ENCODE data around the gene STK39.

Gene STK39

GRCh38 chr2:167937403-167937802 lies 310.0 kb downstream of the STK39 start:
- H3K4me1 ChIP-seq (ENCODE audit: control insufficient read depth, low read length), result no peaks in the 10 kb centered on the region
- no peaks in the 10 kb centered on the region for H3K9me3 ChIP-seq (ENCODE audit: control insufficient read depth, insufficient read depth, low read length)
- no peaks in the 10 kb centered on the region for H3K9me2 ChIP-seq (replicated peaks; ENCODE audit: control insufficient read depth, low read length)
- no peaks in the 10 kb centered on the region for H3K27me3 ChIP-seq (ENCODE audit: control insufficient read depth, low read length)
- TF ChIP-seq, protein P1, sequence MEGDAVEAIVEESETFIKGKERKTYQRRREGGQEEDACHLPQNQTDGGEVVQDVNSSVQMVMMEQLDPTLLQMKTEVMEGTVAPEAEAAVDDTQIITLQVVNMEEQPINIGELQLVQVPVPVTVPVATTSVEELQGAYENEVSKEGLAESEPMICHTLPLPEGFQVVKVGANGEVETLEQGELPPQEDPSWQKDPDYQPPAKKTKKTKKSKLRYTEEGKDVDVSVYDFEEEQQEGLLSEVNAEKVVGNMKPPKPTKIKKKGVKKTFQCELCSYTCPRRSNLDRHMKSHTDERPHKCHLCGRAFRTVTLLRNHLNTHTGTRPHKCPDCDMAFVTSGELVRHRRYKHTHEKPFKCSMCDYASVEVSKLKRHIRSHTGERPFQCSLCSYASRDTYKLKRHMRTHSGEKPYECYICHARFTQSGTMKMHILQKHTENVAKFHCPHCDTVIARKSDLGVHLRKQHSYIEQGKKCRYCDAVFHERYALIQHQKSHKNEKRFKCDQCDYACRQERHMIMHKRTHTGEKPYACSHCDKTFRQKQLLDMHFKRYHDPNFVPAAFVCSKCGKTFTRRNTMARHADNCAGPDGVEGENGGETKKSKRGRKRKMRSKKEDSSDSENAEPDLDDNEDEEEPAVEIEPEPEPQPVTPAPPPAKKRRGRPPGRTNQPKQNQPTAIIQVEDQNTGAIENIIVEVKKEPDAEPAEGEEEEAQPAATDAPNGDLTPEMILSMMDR (IDR thresholded peaks at IDR 0.05; ENCODE audit: low read depth, low read length, poor library complexity, severe bottlenecking), result no peak
- no peak for TF ChIP-seq EZH2phosphoT487 (IDR thresholded peaks at IDR 0.05; ENCODE audit: borderline replicate concordance, low read length)
- H3K79me2 ChIP-seq (ENCODE audit: control insufficient read depth, low read length), result no peaks in the 10 kb centered on the region
- no peak overlapping the region for H3K27ac ChIP-seq (ENCODE audit: low read depth, low read length)
- H3K4me2 ChIP-seq (ENCODE audit: low read length), result no peak overlapping the region
- no peaks in the 10 kb centered on the region for H4K20me1 ChIP-seq (ENCODE audit: control insufficient read depth, insufficient read depth, low read depth, low read length)
- H3K36me3 ChIP-seq (ENCODE audit: control insufficient read depth, low read length), result no peaks in the 10 kb centered on the region
- no peak overlapping the region for H3K4me3 ChIP-seq (ENCODE audit: low read length)
- H3F3A ChIP-seq (ENCODE audit: control insufficient read depth, insufficient read depth), result no peaks in the 10 kb centered on the region

DNA sequence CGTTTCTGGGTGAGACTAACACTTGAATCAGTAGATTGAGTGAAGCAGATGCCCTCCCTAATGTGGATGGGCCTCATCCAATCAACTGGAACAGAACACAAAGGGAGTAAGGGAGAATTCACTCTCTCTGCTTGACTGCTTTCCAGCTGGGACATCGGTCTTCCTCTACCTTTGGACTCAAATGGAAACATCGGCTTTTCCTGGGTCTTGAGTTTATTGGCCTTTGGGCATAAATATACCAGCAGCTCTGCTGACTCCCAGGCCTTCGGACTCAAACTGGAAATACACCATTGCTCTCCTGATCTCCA lies 311.6 kb downstream of the STK39 start:
- Histone ChIP-seq H3K4me2 (ENCODE audit: low read length) (no peak overlapping the region), H3K9me3 (ENCODE audit: control insufficient read depth, insufficient read depth, low read length) (no peaks in the 10 kb centered on the region), H4K20me1 (ENCODE audit: control insufficient read depth, insufficient read depth, low read depth, low read length) (no peaks in the 10 kb centered on the region), H3K4me1 (ENCODE audit: control insufficient read depth, low read length) (no peaks in the 10 kb centered on the region), H3K27ac (ENCODE audit: low read depth, low read length) (no peak overlapping the region), H3K36me3 (ENCODE audit: control insufficient read depth, low read length) (no peaks in the 10 kb centered on the region), H3K9me2 (replicated peaks; ENCODE audit: control insufficient read depth, low read length) (no peaks in the 10 kb centered on the region), H3K79me2 (ENCODE audit: control insufficient read depth, low read length) (no peaks in the 10 kb centered on the region), H3K27me3 (ENCODE audit: control insufficient read depth, low read length) (no peaks in the 10 kb centered on the region), H3K4me3 (ENCODE audit: low read length) (no peak overlapping the region), H3F3A (ENCODE audit: control insufficient read depth, insufficient read depth) (no peaks in the 10 kb centered on the region)
- TF ChIP-seq, protein P1 (IDR thresholded peaks at IDR 0.05; ENCODE audit: low read depth, low read length, poor library complexity, severe bottlenecking), result no peak
- TF ChIP-seq EZH2phosphoT487 (IDR thresholded peaks at IDR 0.05; ENCODE audit: borderline replicate concordance, low read length), result no peak

- TF ChIP-seq, protein P1 (IDR thresholded peaks at IDR 0.05; ENCODE audit: low read depth, low read length, poor library complexity, severe bottlenecking), result no peak
- TF ChIP-seq EZH2phosphoT487 (IDR thresholded peaks at IDR 0.05; ENCODE audit: borderline replicate concordance, low read length), result no peak
Observed at GRCh38 chr2:167933097-167933814, 314.1 kb downstream of the STK39 start.

More at GRCh38 chr2:167933097-167933814, 314.1 kb downstream of the STK39 start:
- H4K20me1 ChIP-seq (ENCODE audit: control insufficient read depth, insufficient read depth, low read depth, low read length), result no peaks in the 10 kb centered on the region
- no peak overlapping the region for H3K4me3 ChIP-seq (ENCODE audit: low read length)
- H3K79me2 ChIP-seq (ENCODE audit: control insufficient read depth, low read length), result no peaks in the 10 kb centered on the region
- no peak overlapping the region for H3K27ac ChIP-seq (ENCODE audit: low read depth, low read length)
- H3K4me1 ChIP-seq (ENCODE audit: control insufficient read depth, low read length), result no peaks in the 10 kb centered on the region
- H3K9me2 ChIP-seq (replicated peaks; ENCODE audit: control insufficient read depth, low read length), result no peaks in the 10 kb centered on the region
- H3K36me3 ChIP-seq (ENCODE audit: control insufficient read depth, low read length), result no peaks in the 10 kb centered on the region
- H3K4me2 ChIP-seq (ENCODE audit: low read length), result no peak overlapping the region
- H3K9me3 ChIP-seq (ENCODE audit: control insufficient read depth, insufficient read depth, low read length), result no peaks in the 10 kb centered on the region
- H3F3A ChIP-seq (ENCODE audit: control insufficient read depth, insufficient read depth), result no peaks in the 10 kb centered on the region
- H3K27me3 ChIP-seq (ENCODE audit: control insufficient read depth, low read length), result no peaks in the 10 kb centered on the region
